ENCODE data around the gene ZSCAN26. TPM values are rescaled to one million over a fixed set of nuclear protein-coding genes. Genes with fewer than 3 reads are reported as not detected.
"Not testable (repeated sequence)": the region's sequence is repeated elsewhere in the genome, so short reads cannot be mapped to it uniquely, and the experiment has no call there.

The ZSCAN26 gene
- total and polyA plus RNA-seq, 8 donors = 9.6 to 50.2 (median 38.5) TPM

GRCh38 chr6:28315628-28316027 lies 48.7 kb downstream of the ZSCAN26 start:
- no peak overlapping the region for H3K27ac ChIP-seq
- no peak overlapping the region for H3K4me3 ChIP-seq
- no peaks in the 10 kb centered on the region for H3K27me3 ChIP-seq
- H3K4me1 ChIP-seq = no peaks in the 10 kb centered on the region
- intact Hi-C loops (cut with DNase I) = no loop called here
- ATAC-seq = no peak
- DNase-seq = no peak
- no peaks in the 10 kb centered on the region for H3K36me3 ChIP-seq
- no peaks in the 10 kb centered on the region for H3K9me3 ChIP-seq
- no peak for TF ChIP-seq CTCF (IDR thresholded peaks at IDR 0.05)

GRCh38 chr6:28317866-28318265 lies 50.9 kb downstream of the ZSCAN26 start:
- DNase-seq; H3K4me3 ChIP-seq; H3K4me1 ChIP-seq; ATAC-seq; H3K27me3 ChIP-seq; H3K36me3 ChIP-seq; H3K9me3 ChIP-seq; H3K27ac ChIP-seq; intact Hi-C loops (cut with DNase I): not testable (repeated sequence)

- H3K9me3 ChIP-seq = peaks cover 0 to 38% of the 10 kb centered on the region in 2 donors
- ATAC-seq (no peak), DNase-seq (no peak)
- H3K4me3 ChIP-seq = no peak overlapping the region
- H3K4me1 ChIP-seq = no peaks in the 10 kb centered on the region
- intact Hi-C loops (cut with DNase I) = no loop called here
- H3K36me3 ChIP-seq = peaks cover 0 to 37% of the 10 kb centered on the region in 2 donors
- no peak for TF ChIP-seq CTCF (IDR thresholded peaks at IDR 0.05)
- H3K27ac ChIP-seq = no peak overlapping the region
- no peaks in the 10 kb centered on the region for H3K27me3 ChIP-seq
Measured at GRCh38 chr6:28322661-28323060, 55.7 kb downstream of the ZSCAN26 start.

- peaks cover 0 to 44% of the 10 kb centered on the region in 2 donors for H3K36me3 ChIP-seq
- H3K4me1 ChIP-seq = no peaks in the 10 kb centered on the region
- intact Hi-C loops (cut with DNase I) = no loop called here
- DNase-seq (no peak), ATAC-seq (no peak)
- no peaks in the 10 kb centered on the region for H3K27me3 ChIP-seq
- no peak overlapping the region for H3K4me3 ChIP-seq
- H3K9me3 ChIP-seq = peaks cover 0 to 48% of the 10 kb centered on the region in 2 donors
- H3K27ac ChIP-seq = no peak overlapping the region
- no peak for TF ChIP-seq CTCF (IDR thresholded peaks at IDR 0.05)
Measured at GRCh38 chr6:28323813-28324424, 57.0 kb downstream of the ZSCAN26 start.

- intact Hi-C loops (cut with DNase I) = no loop called here
- Histone ChIP-seq H3K4me3 (no peak overlapping the region), H3K27ac (no peak overlapping the region), H3K9me3 (peaks cover 0 to 52% of the 10 kb centered on the region in 2 donors), H3K36me3 (peaks cover 0 to 48% of the 10 kb centered on the region in 2 donors), H3K4me1 (no peaks in the 10 kb centered on the region), H3K27me3 (no peaks in the 10 kb centered on the region)
- TF ChIP-seq CTCF (IDR thresholded peaks at IDR 0.05) = no peak
- DNase-seq (no peak), ATAC-seq (no peak)
Measured at GRCh38 chr6:28326371-28326948, 59.5 kb downstream of the ZSCAN26 start.

Other genes starting within 250 kb of the ZSCAN26 start
- gene ZNF165, start 186.6 kb upstream of the ZSCAN26 start, total RNA-seq = 1 to 10 TPM; 3.4 to 4.2 TPM
- 1 to 10 TPM; 2.4 to 3.8 (median 2.9) TPM for gene ZNF165, start 186.6 kb upstream of the ZSCAN26 start, polyA plus RNA-seq (ENCODE audit: insufficient read length in 6 of 6)
- gene ZSCAN16, start 142.5 kb upstream of the ZSCAN26 start, total RNA-seq = 1 to 10 TPM; 3.0 to 4.6 TPM
- 10 to 100 TPM in 5 of 6 donors, 1 to 10 TPM in 1; 8.9 to 12.0 (median 10.3) TPM for gene ZSCAN16, start 142.5 kb upstream of the ZSCAN26 start, polyA plus RNA-seq (ENCODE audit: insufficient read length in 6 of 6)
- gene ZKSCAN8, start 125.3 kb upstream of the ZSCAN26 start, total RNA-seq = 10 to 100 TPM; 14.1 to 15.4 TPM
- 10 to 100 TPM; 40.5 to 50.2 (median 45.6) TPM for gene ZKSCAN8, start 125.3 kb upstream of the ZSCAN26 start, polyA plus RNA-seq (ENCODE audit: insufficient read length in 6 of 6)
- 10 to 100 TPM; 10.6 to 12.3 TPM for gene ZSCAN9, start 41.9 kb upstream of the ZSCAN26 start, total RNA-seq
- gene ZSCAN9, start 41.9 kb upstream of the ZSCAN26 start, polyA plus RNA-seq (ENCODE audit: insufficient read length in 6 of 6) = 10 to 100 TPM; 34.6 to 39.8 (median 37.1) TPM
- gene ZKSCAN4, start 14.9 kb upstream of the ZSCAN26 start, total RNA-seq = 1 to 10 TPM; 4.9 to 5.4 TPM
- 10 to 100 TPM; 10.8 to 13.4 (median 11.9) TPM for gene ZKSCAN4, start 14.9 kb upstream of the ZSCAN26 start, polyA plus RNA-seq (ENCODE audit: insufficient read length in 6 of 6)
- 1 to 10 TPM; 1.0 to 1.5 TPM for gene NKAPL, start 7.8 kb upstream of the ZSCAN26 start, total RNA-seq
- 1 to 10 TPM in 5 of 6 donors, under 1 TPM in 1; 0.87 to 1.3 (median 1.1) TPM for gene NKAPL, start 7.8 kb upstream of the ZSCAN26 start, polyA plus RNA-seq (ENCODE audit: insufficient read length in 6 of 6)
- gene PGBD1, start 14.4 kb downstream of the ZSCAN26 start, total RNA-seq = 1 to 10 TPM; 3.8 to 4.6 TPM
- 10 to 100 TPM; 12.4 to 15.3 (median 12.8) TPM for gene PGBD1, start 14.4 kb downstream of the ZSCAN26 start, polyA plus RNA-seq (ENCODE audit: insufficient read length in 6 of 6)
- gene ZSCAN31, start 69.0 kb downstream of the ZSCAN26 start, total RNA-seq = 10 to 100 TPM in 1 of 2 donors, 1 to 10 TPM in 1; 7.1 to 30.8 TPM
- gene ZSCAN31, start 69.0 kb downstream of the ZSCAN26 start, polyA plus RNA-seq (ENCODE audit: insufficient read length in 6 of 6) = 10 to 100 TPM in 5 of 6 donors, 1 to 10 TPM in 1; 9.9 to 12.0 (median 10.9) TPM
- 1 to 10 TPM; 7.0 to 7.7 TPM for gene ZKSCAN3, start 82.8 kb downstream of the ZSCAN26 start, total RNA-seq
- 10 to 100 TPM; 10.6 to 15.7 (median 14.0) TPM for gene ZKSCAN3, start 82.8 kb downstream of the ZSCAN26 start, polyA plus RNA-seq (ENCODE audit: insufficient read length in 6 of 6)
- 1 to 10 TPM; 5.2 to 6.0 TPM for gene ZSCAN12, start 132.6 kb downstream of the ZSCAN26 start, total RNA-seq
- gene ZSCAN12, start 132.6 kb downstream of the ZSCAN26 start, polyA plus RNA-seq (ENCODE audit: insufficient read length in 6 of 6) = 10 to 100 TPM; 14.4 to 20.1 (median 16.6) TPM
- 1 to 10 TPM; 1.2 to 5.2 TPM for gene ZSCAN23, start 176.3 kb downstream of the ZSCAN26 start, total RNA-seq
- gene ZSCAN23, start 176.3 kb downstream of the ZSCAN26 start, polyA plus RNA-seq (ENCODE audit: insufficient read length in 6 of 6) = 10 to 100 TPM; 15.2 to 25.0 (median 22.1) TPM
- gene GPX6, start 248.7 kb downstream of the ZSCAN26 start, total RNA-seq = not detected
- gene GPX6, start 248.7 kb downstream of the ZSCAN26 start, polyA plus RNA-seq (ENCODE audit: insufficient read length in 6 of 6) = 1 to 10 TPM in 4 of 6 donors, under 1 TPM in 2; 0.71 to 2.0 (median 1.5) TPM